Measurements from ENCODE around the gene ENO2.

GRCh38 chr12:6896846-6897435, 17.4 kb upstream of the ENO2 start:
- TF ChIP-seq CTCF (IDR thresholded peaks at IDR 0.05) (no peak), POLR2AphosphoS5 (IDR thresholded peaks at IDR 0.05) (no peak), POLR2A (IDR thresholded peaks at IDR 0.05; ENCODE audit: low read depth) (no peak)
